GM23338 (cell line): ENCODE measurements around the gene ABR. TPM values are rescaled to one million over a fixed set of nuclear protein-coding genes. Genes with fewer than 3 reads are reported as not detected.
A peak's percentile ranks its signal among the peaks of the same experiment; 100 is the strongest.

Source experiments
- ATAC-seq: fragments of 200-7000 bp; cut with Tn5 transposase; 3 replicates; pipeline ENCODE4 v1.9.1; 2020
- DNase-seq: peaks from one replicate; pipeline ENCODE4 v3.0.0-alpha.2; 2015; ENCODE audit warnings: low spot score
- H2AFZ ChIP-seq: fragments of 200-600 bp; sonication (generic); 2 replicates; pipeline ENCODE4 v1.8.0; 2016; ENCODE audit warnings: antibody characterized with exemption, mild to moderate bottlenecking, moderate library complexity
- H3F3A ChIP-seq: fragments of 200-600 bp; sonication (generic); replicated peaks from 2 replicates; pipeline ENCODE4 v1.8.0; 2017; ENCODE audit warnings: antibody characterized with exemption, mixed run types, low read depth
- H3K27ac ChIP-seq: fragments of 200-600 bp; sonication (generic); 2 replicates; pipeline ENCODE4 v1.6.1; 2016; ENCODE audit warnings: low read depth
- H3K27me3 ChIP-seq: fragments of 200-600 bp; sonication (generic); 2 replicates; pipeline ENCODE4 v1.8.0; 2016; ENCODE audit warnings: mild to moderate bottlenecking, mixed run types, moderate library complexity; ENCODE audit not compliant: insufficient read depth
- H3K36me3 ChIP-seq: fragments of 200-600 bp; sonication (generic); 2 replicates; pipeline ENCODE4 v1.8.0; 2016; ENCODE audit warnings: mild to moderate bottlenecking; ENCODE audit not compliant: insufficient read depth
- H3K4me1 ChIP-seq: fragments of 200-600 bp; sonication (generic); 2 replicates; pipeline ENCODE4 v1.8.0; 2016; ENCODE audit warnings: mild to moderate bottlenecking, moderate library complexity; ENCODE audit not compliant: insufficient read depth
- H3K4me2 ChIP-seq: fragments of 200-600 bp; sonication (generic); 2 replicates; pipeline ENCODE4 v1.7.1; 2017; ENCODE audit warnings: mixed run types
- H3K4me3 ChIP-seq: fragments of 200-600 bp; sonication (generic); 2 replicates; pipeline ENCODE4 v1.6.1; 2016; ENCODE audit warnings: mixed run types
- H3K79me2 ChIP-seq: fragments of 200-600 bp; sonication (generic); replicated peaks from 2 replicates; pipeline ENCODE4 v1.8.0; 2017; ENCODE audit warnings: mild to moderate bottlenecking; ENCODE audit not compliant: insufficient read depth
- H3K9me2 ChIP-seq: fragments of 200-600 bp; sonication (generic); 2 replicates; pipeline ENCODE4 v1.8.0; 2017; ENCODE audit not compliant: insufficient read depth
- H4K20me1 ChIP-seq: fragments of 200-600 bp; sonication (generic); replicated peaks from 2 replicates; pipeline ENCODE4 v1.8.0; 2017; ENCODE audit warnings: mild to moderate bottlenecking; ENCODE audit not compliant: insufficient read depth
- H3K27ac Mint-ChIP-seq: 2 replicates; pipeline ENCODE4 v1.8.0; 2020; ENCODE audit warnings: inconsistent platforms, mild to moderate bottlenecking, moderate library complexity, mixed read lengths
- H3K27me3 Mint-ChIP-seq: 3 replicates; pipeline ENCODE4 v1.8.0; 2022; ENCODE audit warnings: low read depth, mild to moderate bottlenecking, moderate library complexity, mixed read lengths, inconsistent platforms; ENCODE audit not compliant: insufficient read depth, poor library complexity
- H3K36me3 Mint-ChIP-seq: 3 replicates; pipeline ENCODE4 v1.8.0; 2021; ENCODE audit warnings: low read depth, mild to moderate bottlenecking, inconsistent platforms, moderate library complexity, mixed read lengths
- H3K4me1 Mint-ChIP-seq: 3 replicates; pipeline ENCODE4 v1.8.0; 2020; ENCODE audit warnings: mild to moderate bottlenecking, inconsistent platforms, mixed read lengths
- H3K4me3 Mint-ChIP-seq: 3 replicates; pipeline ENCODE4 v1.8.0; 2021; ENCODE audit warnings: moderate library complexity, mild to moderate bottlenecking, inconsistent platforms, mixed read lengths
- H3K9me3 Mint-ChIP-seq: 3 replicates; pipeline ENCODE4 v1.8.0; 2020; ENCODE audit warnings: moderate library complexity, mild to moderate bottlenecking, inconsistent platforms, mixed read lengths
- CREB1 ChIP-seq: fragments of 250-450 bp; sonication (Bioruptor Pico); IDR thresholded peaks from 2 replicates; pipeline ENCODE4 v1.5.0; 2020; ENCODE audit warnings: low read depth, mild to moderate bottlenecking, moderate library complexity
- CTCF ChIP-seq, 2 experiments: fragments of 200-600 bp in 1 of 2; sonication (generic) in 1 of 2; conservative IDR thresholded peaks; 2 replicates each; pipeline versions ENCODE4 v1.5.1 to v1.6.1; 2016 to 2017; ENCODE audit warnings: antibody characterized with exemption in 2 of 2, low read depth in 2 of 2, mild to moderate bottlenecking in 2 of 2, moderate library complexity in 1 of 2
- ETS1 ChIP-seq: IDR thresholded peaks from 2 replicates; pipeline ENCODE4 v1.6.1; 2016; ENCODE audit warnings: antibody characterized with exemption
- EZH2 ChIP-seq: fragments of 200-600 bp; sonication (generic); IDR thresholded peaks from one replicate; pipeline ENCODE4 v1.8.0; 2017; ENCODE audit warnings: antibody characterized with exemption, mild to moderate bottlenecking, low read depth; ENCODE audit not compliant: unreplicated experiment
- EZH2phosphoT487 ChIP-seq: fragments of 200-600 bp; sonication (generic); IDR thresholded peaks from one replicate; pipeline ENCODE4 v1.8.1; 2018; ENCODE audit warnings: antibody characterized with exemption; ENCODE audit not compliant: unreplicated experiment
- JUNB ChIP-seq: IDR thresholded peaks from one replicate; pipeline ENCODE4 v1.6.1; 2016; ENCODE audit warnings: antibody characterized with exemption; ENCODE audit not compliant: unreplicated experiment
- POLR2AphosphoS5 ChIP-seq: IDR thresholded peaks from 2 replicates; pipeline ENCODE4 v1.6.1; 2016; ENCODE audit warnings: antibody characterized with exemption, low read depth
- ZNF114 ChIP-seq: fragments of 250-450 bp; sonication (Bioruptor Pico); IDR thresholded peaks from 2 replicates; pipeline ENCODE4 v1.5.0; 2020; ENCODE audit warnings: mild to moderate bottlenecking, moderate library complexity
- ZNF331 ChIP-seq: fragments of 250-450 bp; sonication (Bioruptor Pico); IDR thresholded peaks from 2 replicates; pipeline ENCODE4 v1.5.0; 2020; ENCODE audit warnings: low read depth, mild to moderate bottlenecking, moderate library complexity
- ZNF462 ChIP-seq: fragments of 250-450 bp; sonication (Bioruptor Pico); IDR thresholded peaks from 2 replicates; pipeline ENCODE4 v1.5.0; 2020; ENCODE audit warnings: mild to moderate bottlenecking, moderate library complexity
- polyA plus RNA-seq: library from polyadenylated mRNA; unstranded; fragments of >200 nt; fragmentation: Nextera tagmentation; extraction: Ambion mirVana; gene quantifications from 2 replicates; pipeline ENCODE4 v1.2.1, GENCODE V29; 2016
- total RNA-seq: library from RNA; depleted of rRNA; stranded (reverse); fragments of >200 nt; shearing (Covaris generic); gene quantifications from 2 replicates; pipeline ENCODE4 v1.2.3, GENCODE V29; 2014

ABR gene
- total and polyA plus RNA-seq, 2 experiments from 2014 or later, result 15.0 to 27.7 TPM

- TF ChIP-seq ZNF462 (CRISPR knock-in tag), result no peak
Observed at GRCh38 chr17:1109606-1110540, 69.9 kb downstream of the ABR start (continued).

- Histone ChIP-seq H4K20me1 (peaks cover 2% of the 10 kb centered on the region; the same call in 1 of the 2 replicates), H3K27ac (no peak overlapping the region), H3K4me3 (peak overlapping the region; percentile 87), H3K4me2 (peak overlapping the region; percentile 90), H3K27me3 (no peaks in the 10 kb centered on the region), H3K79me2 (no peaks in the 10 kb centered on the region), H2AFZ (peak overlapping the region; percentile 76; the same call in 1 of the 2 replicates), H3K4me1 (peaks cover 24% of the 10 kb centered on the region), H3F3A (0 out of 2 replicates have a peak, but pooled peaks cover 5% of the 10 kb centered on the region), H3K36me3 (no peaks in the 10 kb centered on the region), H3K9me2 (no peaks in the 10 kb centered on the region)
- Mint-ChIP-seq H3K27ac (no peak overlapping the region), H3K36me3 (no peaks in the 10 kb centered on the region), H3K27me3 (peaks cover 20% of the 10 kb centered on the region), H3K4me3 (peak overlapping the region; percentile 73), H3K4me1 (peaks cover 33% of the 10 kb centered on the region), H3K9me3 (peaks cover 3% of the 10 kb centered on the region; the same call in 1 of the 3 replicates)
- ATAC-seq, result peak; percentile 23
- peak; percentile 65 for DNase-seq
- TF ChIP-seq ZNF114 (CRISPR knock-in tag), result no peak
- TF ChIP-seq ZNF331, result no peak
- TF ChIP-seq EZH2, result no peak
- TF ChIP-seq CTCF (conservative IDR thresholded peaks at IDR 0.05; ENCODE audit: low read depth in 2 of 2), result no peak
- no peak for TF ChIP-seq CREB1 (CRISPR knock-in tag)
- TF ChIP-seq JUNB, result no peak
- TF ChIP-seq EZH2phosphoT487, result no peak
- TF ChIP-seq POLR2AphosphoS5, result no peak
- TF ChIP-seq ETS1, result no peak
Observed at GRCh38 chr17:1108765-1109605, 70.8 kb downstream of the ABR start.
